ENCODE results near the gene CNPPD1.

The CNPPD1 gene

GRCh38 chr2:219160186-219161017 is 16.3 kb downstream of the CNPPD1 start, which contains the start of gene NHEJ1:
Gene NHEJ1 (minus strand): TSS chr2:219160815. CDS start chr2:219158362, 2,453 bp downstream.
- DNase-seq (ENCODE audit: low read depth in 2 of 2) = peak; percentile 85 to 86

GRCh38 chr2:219159771-219160185 is 16.9 kb downstream of the CNPPD1 start:
- no peak for DNase-seq (ENCODE audit: low read depth in 2 of 2)

- no peak for DNase-seq (ENCODE audit: low read depth in 2 of 2)
These were observed 18.1 kb downstream of the CNPPD1 start for GRCh38 chr2:219158586-219158985.

GRCh38 chr2:219158025-219158424 is 18.7 kb downstream of the CNPPD1 start:
- DNase-seq (ENCODE audit: low read depth in 2 of 2) = no peak

GRCh38 chr2:219157396-219157795 is 19.3 kb downstream of the CNPPD1 start:
- no peak for DNase-seq (ENCODE audit: low read depth in 2 of 2)

GRCh38 chr2:219155054-219155644 is 21.6 kb downstream of the CNPPD1 start:
- DNase-seq (ENCODE audit: low read depth in 2 of 2) = peak; percentile 40 to 57

- no peak for DNase-seq (ENCODE audit: low read depth in 2 of 2)
These were observed 27.1 kb downstream of the CNPPD1 start for GRCh38 chr2:219149667-219150066.

GRCh38 chr2:219142329-219142728 is 34.4 kb downstream of the CNPPD1 start:
- DNase-seq (ENCODE audit: low read depth in 2 of 2) = no peak

- no peak for DNase-seq (ENCODE audit: low read depth in 2 of 2)
These were observed 36.0 kb downstream of the CNPPD1 start for GRCh38 chr2:219140722-219141121.

- no peak for DNase-seq (ENCODE audit: low read depth in 2 of 2)
These were observed 42.7 kb downstream of the CNPPD1 start for GRCh38 chr2:219133976-219134375.

GRCh38 chr2:219131744-219132143 is 45.0 kb downstream of the CNPPD1 start:
- no peak for DNase-seq (ENCODE audit: low read depth in 2 of 2)

GRCh38 chr2:219131327-219131726 is 45.4 kb downstream of the CNPPD1 start:
- DNase-seq (ENCODE audit: low read depth in 2 of 2) = no peak

- no peak for DNase-seq (ENCODE audit: low read depth in 2 of 2)
These were observed 47.1 kb downstream of the CNPPD1 start for GRCh38 chr2:219129589-219129988.

- no peak for DNase-seq (ENCODE audit: low read depth in 2 of 2)
These were observed 48.3 kb downstream of the CNPPD1 start for GRCh38 chr2:219128396-219128795.

GRCh38 chr2:219127037-219127635 is 49.6 kb downstream of the CNPPD1 start:
- DNase-seq (ENCODE audit: low read depth in 2 of 2) = no peak

- DNase-seq (ENCODE audit: low read depth in 2 of 2) = no peak
These were observed 50.2 kb downstream of the CNPPD1 start for GRCh38 chr2:219126555-219126954.

GRCh38 chr2:219125886-219126270 is 50.8 kb downstream of the CNPPD1 start:
- DNase-seq (ENCODE audit: low read depth in 2 of 2) = no peak

GRCh38 chr2:219125225-219125885 is 51.4 kb downstream of the CNPPD1 start:
- DNase-seq (ENCODE audit: low read depth in 2 of 2) = peak in 1 of 2 experiments; percentile 7

GRCh38 chr2:219124381-219125110 is 52.2 kb downstream of the CNPPD1 start:
- DNase-seq (ENCODE audit: low read depth in 2 of 2) = no peak

GRCh38 chr2:219123356-219124135 is 53.2 kb downstream of the CNPPD1 start:
- no peak for DNase-seq (ENCODE audit: low read depth in 2 of 2)

All from fibroblast of skin of left quadriceps (primary cell).